ENCODE results near the gene CYTH1.

DNA sequence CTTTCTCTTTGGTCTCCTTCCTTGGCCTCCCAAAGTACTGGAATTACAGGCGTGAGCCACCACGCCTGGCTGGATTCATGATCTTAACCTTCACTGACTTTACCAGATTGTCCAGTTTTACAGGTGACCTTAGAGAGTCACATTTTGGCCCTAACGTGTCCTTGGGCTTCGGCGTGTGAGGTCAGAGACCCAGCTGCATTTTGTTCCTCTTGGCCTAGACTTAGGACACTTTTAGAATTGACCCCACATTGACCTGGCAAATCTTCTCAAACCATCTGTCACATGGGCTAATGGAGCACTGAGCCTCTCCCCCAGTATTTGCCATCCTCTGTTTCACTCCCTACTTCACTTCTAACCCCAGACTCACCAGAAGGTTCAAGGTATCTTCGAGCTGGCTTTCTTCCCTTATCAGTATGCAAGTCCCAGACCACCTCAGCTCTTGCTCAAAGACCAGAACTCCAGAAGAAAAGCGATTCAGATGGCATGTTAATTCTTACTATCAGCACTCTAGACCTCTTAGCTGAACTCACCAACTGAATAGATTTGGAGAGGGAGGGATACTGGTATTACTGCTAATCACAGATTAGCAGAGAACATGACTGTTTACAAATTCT lies 1.7 kb upstream of the CYTH1 start:
- TF ChIP-seq CTCF (IDR thresholded peaks at IDR 0.05), result no peak
- no peak for TF ChIP-seq POLR2A (IDR thresholded peaks at IDR 0.05)

All from adrenal gland (tissue), 5 donors.